ENCODE measurements around the gene PCSK9.

PCSK9 gene

GRCh38 chr1:55039342-55040082 lies at the start of gene PCSK9:
Gene PCSK9, plus strand, starts transcription at chr1:55039548. Its CDS starts 290 bp downstream, at chr1:55039838.
- no peaks in the 10 kb centered on the region for H3K79me2 ChIP-seq (ENCODE audit: control insufficient read depth, insufficient read depth, low read length, unreplicated experiment)
- no peaks in the 10 kb centered on the region for H3K4me1 ChIP-seq (ENCODE audit: control insufficient read depth, insufficient read depth, low read length, unreplicated experiment)
- H3K4me3 ChIP-seq (ENCODE audit: low read depth, low read length), result peak within 1 kb of the TSS; percentile 71
- no peak within 1 kb of the TSS for H3K27ac ChIP-seq (ENCODE audit: low read depth, low read length)
- peak within 1 kb of the TSS; percentile 2 for H2AFZ ChIP-seq (ENCODE audit: low read length, unreplicated experiment)
- H3K36me3 ChIP-seq (ENCODE audit: insufficient read depth, low read length), result no peaks in the 10 kb centered on the region
- H3K27me3 ChIP-seq (ENCODE audit: insufficient read depth, low read length), result peaks cover 80% of the 10 kb centered on the region

DNA sequence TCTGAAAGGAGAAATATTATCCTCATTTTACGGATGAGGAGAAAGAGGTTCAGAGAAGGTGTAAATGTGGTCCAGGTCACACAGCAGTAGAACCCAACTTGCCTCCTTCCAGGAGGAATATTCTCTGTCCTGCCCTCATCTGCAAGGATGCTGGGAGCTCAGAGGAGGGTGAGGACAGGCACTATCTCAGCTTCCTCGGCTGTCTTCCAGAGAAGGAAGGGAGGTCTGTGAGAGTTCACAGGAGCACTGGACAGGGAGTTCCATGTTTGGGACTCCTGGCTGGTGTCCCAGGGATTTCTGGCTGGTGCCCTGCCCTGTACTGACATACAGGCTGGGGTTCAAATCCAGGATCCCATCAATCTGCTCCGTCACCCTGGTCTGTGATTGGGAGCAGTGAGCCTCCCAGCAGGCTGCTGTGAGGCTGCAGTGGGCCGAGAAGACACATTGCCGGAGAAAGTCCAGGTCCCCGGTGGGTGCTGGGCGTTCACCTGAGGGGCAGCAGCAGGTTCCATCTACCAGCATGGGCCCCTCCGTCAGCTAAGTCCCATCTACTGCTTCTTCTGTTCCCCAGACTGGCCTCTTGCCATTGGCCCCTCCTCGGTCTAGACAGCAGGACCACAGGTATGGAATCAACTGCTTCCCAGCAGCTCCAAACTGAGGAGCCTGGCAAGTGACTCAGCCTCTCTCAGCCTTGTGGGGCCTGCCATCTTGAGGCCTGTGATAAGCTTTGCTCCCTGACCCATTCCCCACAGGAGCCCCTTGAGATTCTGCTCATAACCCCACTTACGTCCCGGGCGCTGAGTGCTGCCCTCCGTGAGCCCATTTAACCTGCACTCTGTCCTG lies 49.2 kb upstream of the PCSK9 start:
- no peak overlapping the region for H3K27ac ChIP-seq (ENCODE audit: low read depth, low read length)
- no peaks in the 10 kb centered on the region for H3K36me3 ChIP-seq (ENCODE audit: insufficient read depth, low read length)
- H2AFZ ChIP-seq (ENCODE audit: low read length, unreplicated experiment), result no peak overlapping the region
- no peak overlapping the region for H3K4me3 ChIP-seq (ENCODE audit: low read depth, low read length)
- H3K4me1 ChIP-seq (ENCODE audit: control insufficient read depth, insufficient read depth, low read length, unreplicated experiment), result no peaks in the 10 kb centered on the region
- H3K27me3 ChIP-seq (ENCODE audit: insufficient read depth, low read length), result no peaks in the 10 kb centered on the region
- no peaks in the 10 kb centered on the region for H3K79me2 ChIP-seq (ENCODE audit: control insufficient read depth, insufficient read depth, low read length, unreplicated experiment)

DNA sequence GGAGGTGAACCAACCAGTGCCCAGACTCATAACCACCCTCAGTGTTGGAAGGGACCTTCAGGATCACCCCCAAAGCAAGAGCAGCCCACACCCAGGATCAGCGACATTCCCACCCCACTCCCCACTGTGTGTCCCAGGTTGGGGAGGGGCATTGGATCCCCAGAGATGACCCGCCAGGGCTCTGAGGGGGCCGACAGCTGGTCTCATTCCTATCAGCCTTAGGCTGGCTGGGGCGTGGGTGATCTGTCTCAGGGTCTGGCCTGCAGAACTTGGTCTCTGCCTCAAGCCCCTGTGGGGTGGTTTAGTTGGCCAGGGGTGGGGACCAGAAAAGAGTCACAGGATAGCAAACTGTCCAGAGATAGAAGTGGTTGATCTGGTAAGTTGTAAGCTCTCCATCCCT lies 48.4 kb upstream of the PCSK9 start:
- no peaks in the 10 kb centered on the region for H3K36me3 ChIP-seq (ENCODE audit: insufficient read depth, low read length)
- no peak overlapping the region for H2AFZ ChIP-seq (ENCODE audit: low read length, unreplicated experiment)
- no peak overlapping the region for H3K4me3 ChIP-seq (ENCODE audit: low read depth, low read length)
- H3K79me2 ChIP-seq (ENCODE audit: control insufficient read depth, insufficient read depth, low read length, unreplicated experiment), result no peaks in the 10 kb centered on the region
- H3K4me1 ChIP-seq (ENCODE audit: control insufficient read depth, insufficient read depth, low read length, unreplicated experiment), result no peaks in the 10 kb centered on the region
- peaks cover 4% of the 10 kb centered on the region for H3K27me3 ChIP-seq (ENCODE audit: insufficient read depth, low read length)
- no peak overlapping the region for H3K27ac ChIP-seq (ENCODE audit: low read depth, low read length)

DNA sequence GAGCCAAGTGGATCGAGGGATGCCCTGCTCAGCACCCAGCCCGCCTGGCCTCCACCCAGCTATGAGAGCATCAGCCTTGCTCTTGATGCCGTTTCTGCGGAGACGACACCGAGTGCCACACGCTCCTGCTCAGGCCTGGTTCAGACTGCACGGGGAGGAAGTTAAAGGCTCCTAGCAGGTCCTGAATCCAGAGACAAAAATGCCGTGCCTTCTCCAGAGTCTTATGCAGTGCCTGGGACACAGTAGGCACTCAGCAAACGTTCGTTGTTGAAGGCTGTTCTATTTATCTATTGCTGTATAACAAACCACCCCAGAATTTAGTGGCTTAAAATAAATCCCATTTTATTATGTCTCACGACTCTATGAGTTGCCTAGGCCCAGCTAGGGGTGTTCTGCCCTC lies 47.4 kb upstream of the PCSK9 start:
- Histone ChIP-seq H3K36me3 (ENCODE audit: insufficient read depth, low read length) (no peaks in the 10 kb centered on the region), H3K4me3 (ENCODE audit: low read depth, low read length) (no peak overlapping the region), H2AFZ (ENCODE audit: low read length, unreplicated experiment) (no peak overlapping the region), H3K27me3 (ENCODE audit: insufficient read depth, low read length) (peaks cover 5% of the 10 kb centered on the region), H3K79me2 (ENCODE audit: control insufficient read depth, insufficient read depth, low read length, unreplicated experiment) (no peaks in the 10 kb centered on the region), H3K4me1 (ENCODE audit: control insufficient read depth, insufficient read depth, low read length, unreplicated experiment) (no peaks in the 10 kb centered on the region), H3K27ac (ENCODE audit: low read depth, low read length) (no peak overlapping the region)

- Histone ChIP-seq H3K27me3 (ENCODE audit: insufficient read depth, low read length) (peaks cover 9% of the 10 kb centered on the region), H3K4me3 (ENCODE audit: low read depth, low read length) (no peak overlapping the region), H3K79me2 (ENCODE audit: control insufficient read depth, insufficient read depth, low read length, unreplicated experiment) (no peaks in the 10 kb centered on the region), H3K4me1 (ENCODE audit: control insufficient read depth, insufficient read depth, low read length, unreplicated experiment) (no peaks in the 10 kb centered on the region), H3K27ac (ENCODE audit: low read depth, low read length) (no peak overlapping the region), H2AFZ (ENCODE audit: low read length, unreplicated experiment) (no peak overlapping the region), H3K36me3 (ENCODE audit: insufficient read depth, low read length) (no peaks in the 10 kb centered on the region)
Measured at GRCh38 chr1:54993140-54993539, 46.2 kb upstream of the PCSK9 start.

DNA sequence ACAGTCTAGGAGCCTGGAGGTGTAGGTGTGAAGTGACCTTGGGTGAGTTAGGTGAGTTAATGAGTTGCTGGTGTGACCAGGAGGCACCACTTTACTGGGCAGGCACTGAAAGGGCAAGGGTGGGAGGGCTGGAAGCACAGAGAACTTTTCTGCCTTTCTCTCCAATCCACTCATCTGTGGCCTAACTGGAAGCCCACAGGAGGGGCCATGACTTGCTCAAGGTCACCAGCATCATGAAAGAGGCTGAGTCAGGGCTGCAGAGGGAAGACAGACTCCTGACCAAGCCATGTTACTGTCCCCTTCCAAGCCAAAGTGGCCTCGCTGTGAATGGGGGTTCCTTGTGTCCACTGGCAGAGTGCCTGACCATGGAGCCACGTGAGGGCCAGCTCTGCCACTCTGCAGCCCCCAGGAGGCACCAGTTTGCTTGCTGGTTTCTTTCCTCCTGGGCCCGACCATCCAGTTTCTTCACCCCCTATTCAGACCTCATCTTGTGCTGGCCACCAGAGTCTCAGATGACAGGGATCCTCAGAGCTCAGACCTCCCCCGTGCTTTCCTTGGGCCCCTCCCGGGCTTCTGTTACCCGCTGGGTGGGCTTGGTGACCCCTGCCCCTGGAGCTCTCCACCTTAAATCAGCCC lies 44.9 kb upstream of the PCSK9 start:
- Histone ChIP-seq H2AFZ (ENCODE audit: low read length, unreplicated experiment) (no peak overlapping the region), H3K4me3 (ENCODE audit: low read depth, low read length) (no peak overlapping the region), H3K27me3 (ENCODE audit: insufficient read depth, low read length) (peaks cover 9% of the 10 kb centered on the region), H3K4me1 (ENCODE audit: control insufficient read depth, insufficient read depth, low read length, unreplicated experiment) (no peaks in the 10 kb centered on the region), H3K36me3 (ENCODE audit: insufficient read depth, low read length) (no peaks in the 10 kb centered on the region), H3K79me2 (ENCODE audit: control insufficient read depth, insufficient read depth, low read length, unreplicated experiment) (no peaks in the 10 kb centered on the region), H3K27ac (ENCODE audit: low read depth, low read length) (no peak overlapping the region)

- Histone ChIP-seq H3K79me2 (ENCODE audit: control insufficient read depth, insufficient read depth, low read length, unreplicated experiment) (no peaks in the 10 kb centered on the region), H3K27ac (ENCODE audit: low read depth, low read length) (no peak overlapping the region), H3K4me3 (ENCODE audit: low read depth, low read length) (no peak overlapping the region), H3K36me3 (ENCODE audit: insufficient read depth, low read length) (no peaks in the 10 kb centered on the region), H2AFZ (ENCODE audit: low read length, unreplicated experiment) (no peak overlapping the region), H3K4me1 (ENCODE audit: control insufficient read depth, insufficient read depth, low read length, unreplicated experiment) (no peaks in the 10 kb centered on the region), H3K27me3 (ENCODE audit: insufficient read depth, low read length) (peaks cover 9% of the 10 kb centered on the region)
Measured at GRCh38 chr1:54995013-54995760, 44.2 kb upstream of the PCSK9 start.

DNA sequence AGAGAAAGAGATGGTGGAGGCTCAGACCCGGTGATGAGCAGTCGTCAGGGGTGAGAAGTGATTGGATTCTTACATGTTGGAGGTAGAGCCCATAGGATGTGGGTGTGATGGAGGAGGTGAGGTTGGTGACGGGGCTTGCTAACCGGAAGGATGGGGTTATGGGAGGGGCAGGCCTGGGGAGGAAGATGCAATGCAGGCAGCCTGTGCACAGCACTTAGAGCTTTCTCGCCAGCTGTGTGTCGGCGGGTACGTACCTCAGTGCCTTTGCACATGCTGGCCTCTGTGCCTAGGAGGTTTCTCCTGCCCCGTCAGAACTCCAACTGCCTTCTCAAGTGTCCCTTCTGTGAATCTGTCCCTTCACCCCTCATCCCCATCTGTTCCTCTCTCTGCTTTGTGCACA lies 43.5 kb upstream of the PCSK9 start:
- Histone ChIP-seq H3K4me1 (ENCODE audit: control insufficient read depth, insufficient read depth, low read length, unreplicated experiment) (no peaks in the 10 kb centered on the region), H3K4me3 (ENCODE audit: low read depth, low read length) (no peak overlapping the region), H3K79me2 (ENCODE audit: control insufficient read depth, insufficient read depth, low read length, unreplicated experiment) (no peaks in the 10 kb centered on the region), H2AFZ (ENCODE audit: low read length, unreplicated experiment) (no peak overlapping the region), H3K27ac (ENCODE audit: low read depth, low read length) (no peak overlapping the region), H3K36me3 (ENCODE audit: insufficient read depth, low read length) (no peaks in the 10 kb centered on the region), H3K27me3 (ENCODE audit: insufficient read depth, low read length) (peaks cover 9% of the 10 kb centered on the region)

GRCh38 chr1:54996359-54996868 lies 42.9 kb upstream of the PCSK9 start:
- Histone ChIP-seq H3K27me3 (ENCODE audit: insufficient read depth, low read length) (peaks cover 9% of the 10 kb centered on the region), H3K27ac (ENCODE audit: low read depth, low read length) (no peak overlapping the region), H3K79me2 (ENCODE audit: control insufficient read depth, insufficient read depth, low read length, unreplicated experiment) (no peaks in the 10 kb centered on the region), H3K4me3 (ENCODE audit: low read depth, low read length) (no peak overlapping the region), H3K36me3 (ENCODE audit: insufficient read depth, low read length) (no peaks in the 10 kb centered on the region), H2AFZ (ENCODE audit: low read length, unreplicated experiment) (no peak overlapping the region), H3K4me1 (ENCODE audit: control insufficient read depth, insufficient read depth, low read length, unreplicated experiment) (no peaks in the 10 kb centered on the region)

Data from ACC112 (cell line).